K562 (cell line): Measurements from ENCODE around the gene PPM1H. TPM values are rescaled to one million over a fixed set of nuclear protein-coding genes. Genes with fewer than 3 reads are reported as not detected.
A peak's percentile ranks its signal among the peaks of the same experiment; 100 is the strongest.

ENCODE experiments used
- ATAC-seq: fragments of 200-7000 bp; cut with Tn5 transposase; 3 replicates; pipeline ENCODE4 v1.9.1; 2020; ENCODE audit warnings: moderate library complexity
- BruUV-seq: library from RNA; stranded (reverse); fragments of 400-500 nt; replicated peaks from 2 replicates; lab custom pipeline; 2021; lab: Mats Ljungman, UMichigan
- CTCF ChIA-PET: fragments of 300-600 bp; formaldehyde crosslinking; extraction: SDS; loops from one replicate; lab custom pipeline; 2021; ENCODE audit warnings: low intra/inter-chr PET ratio; lab: Yijun Ruan, JAX
- POLR2A ChIA-PET: fragments of 300-600, 350-650 bp; sonication (Branson Sonifier 250); formaldehyde crosslinking; extraction: SDS; loops from one replicate; lab custom pipeline; 2021; ENCODE audit warnings: antibody characterized with exemption, inconsistent platforms; lab: Yijun Ruan, JAX
- DNase-seq, 4 experiments: peaks; one replicate each; pipeline versions ENCODE4 v3.0.0 to v3.0.0-alpha.2; 2011 to 2018; ENCODE audit warnings: low spot score in 3 of 4, mixed read lengths in 3 of 4; ENCODE audit errors: extremely low read depth in 1 of 4
- FAIRE-seq: peaks from 2 replicates; lab custom pipeline; 2011; peaks lifted over from hg19 to GRCh38; lab: Jason Lieb, UNC
- H2AFZ ChIP-seq: 2 replicates; pipeline ENCODE4 v1.6.0; 2011; ENCODE audit warnings: low read depth, low read length, control low read depth, inconsistent platforms
- H3K27ac ChIP-seq: fragments of 200-600 bp; 3 replicates; pipeline ENCODE4 v1.8.0; 2011; ENCODE audit warnings: low read depth, mild to moderate bottlenecking, control low read depth, inconsistent platforms, low read length, moderate library complexity, mixed read lengths; ENCODE audit errors: extremely low read depth
- H3K27me3 ChIP-seq, 2 experiments: fragments of 300-600 bp in 1 of 2; 2 replicates in 1 of 2; 3 replicates in 1 of 2; pipeline versions ENCODE4 v1.6.0 to v1.8.0; 2011; ENCODE audit warnings: inconsistent platforms in 2 of 2, low read length in 2 of 2, mild to moderate bottlenecking in 1 of 2, mixed read lengths in 1 of 2, moderate library complexity in 1 of 2; ENCODE audit not compliant: control insufficient read depth in 2 of 2, insufficient read depth in 2 of 2
- H3K36me3 ChIP-seq: fragments of 300-600 bp; 3 replicates; pipeline ENCODE4 v1.8.0; 2011; ENCODE audit warnings: mild to moderate bottlenecking, low read length, inconsistent platforms; ENCODE audit not compliant: control insufficient read depth, insufficient read depth
- H3K4me1 ChIP-seq, 2 experiments: fragments of 200-600 bp in 1 of 2; replicated peaks in 1 of 2; 2 replicates in 1 of 2; 3 replicates in 1 of 2; pipeline versions ENCODE4 v1.5.1 to v1.8.0; 2011; ENCODE audit warnings: inconsistent platforms in 2 of 2, low read length in 2 of 2, mild to moderate bottlenecking in 1 of 2, mixed read lengths in 1 of 2, moderate library complexity in 1 of 2; ENCODE audit not compliant: control insufficient read depth in 2 of 2, insufficient read depth in 2 of 2
- H3K4me2 ChIP-seq: 2 replicates; pipeline ENCODE4 v1.6.1; 2011; ENCODE audit warnings: low read length, control low read depth, inconsistent platforms, mixed read lengths; ENCODE audit not compliant: insufficient read depth
- H3K4me3 ChIP-seq: fragments of 200-600 bp; sonication (generic), shearing (Covaris generic); 2 replicates; pipeline ENCODE4 v1.5.1; 2016; ENCODE audit warnings: control low read depth, inconsistent platforms
- H3K79me2 ChIP-seq: fragments of 200-600 bp; 3 replicates; pipeline ENCODE4 v1.8.0; 2011; ENCODE audit warnings: low read length, inconsistent platforms; ENCODE audit not compliant: control insufficient read depth, insufficient read depth
- H3K9ac ChIP-seq, 2 experiments: 2 replicates each; pipeline versions ENCODE4 v1.6.0 to v1.6.1; 2011; ENCODE audit warnings: low read depth in 2 of 2, low read length in 2 of 2, control low read depth in 1 of 2, inconsistent platforms in 1 of 2, mild to moderate bottlenecking in 1 of 2, mixed read lengths in 1 of 2; ENCODE audit not compliant: insufficient read depth in 1 of 2
- H3K9me1 ChIP-seq: one replicate; pipeline ENCODE4 v1.6.0; 2011; ENCODE audit warnings: inconsistent platforms, mild to moderate bottlenecking, low read length, moderate library complexity; ENCODE audit not compliant: control insufficient read depth, insufficient read depth
- H3K9me3 ChIP-seq: replicated peaks from 2 replicates; pipeline ENCODE4 v1.5.1; 2011; ENCODE audit warnings: low read depth, low read length, inconsistent platforms; ENCODE audit not compliant: control insufficient read depth, insufficient read depth
- H4K20me1 ChIP-seq: replicated peaks from 2 replicates; pipeline ENCODE4 v1.6.1; 2011; ENCODE audit warnings: low read length, inconsistent platforms, mixed read lengths; ENCODE audit not compliant: control insufficient read depth, insufficient read depth
- EP300 ChIP-seq: IDR thresholded peaks from 2 replicates; pipeline ENCODE4 v1.6.1; 2012; ENCODE audit warnings: low read length, improper control_type of control experiment
- HMG20B ChIP-seq: fragments of 250-450 bp; sonication (Bioruptor Pico); IDR thresholded peaks from 2 replicates; pipeline ENCODE4 v1.5.0; 2021; ENCODE audit warnings: mild to moderate bottlenecking
- MEIS2 ChIP-seq: fragments of 450-650 bp; IDR thresholded peaks from 2 replicates; pipeline ENCODE4 v1.6.1; 2014; ENCODE audit warnings: mild to moderate bottlenecking; ENCODE audit not compliant: partially characterized antibody
- MLX ChIP-seq, 2 experiments: fragments of 450-650 bp in 1 of 2; sonication (generic) in 1 of 2; formaldehyde crosslinking; conservative IDR thresholded peaks; 2 replicates each; pipeline versions ENCODE4 v1.4.0 to v1.8.1; 2020 to 2022; ENCODE audit warnings: mild to moderate bottlenecking in 1 of 2, missing genetic modification reagents in 1 of 2
- MTA1 ChIP-seq: fragments of 450-650 bp; IDR thresholded peaks from 2 replicates; pipeline ENCODE4 v1.6.1; 2017; ENCODE audit warnings: borderline replicate concordance
- PTTG1 ChIP-seq: fragments of 450-650 bp; IDR thresholded peaks from 2 replicates; pipeline ENCODE4 v1.6.1; 2016; ENCODE audit warnings: low read depth, mild to moderate bottlenecking, missing genetic modification characterization, missing compliant biosample characterization
- SAFB2 ChIP-seq: fragments of 200-400 bp; formaldehyde crosslinking; IDR thresholded peaks from 2 replicates; pipeline ENCODE4 v1.6.1; 2018; ENCODE audit warnings: borderline replicate concordance, low read length, low read depth, moderate library complexity; ENCODE audit not compliant: severe bottlenecking
- USF2 ChIP-seq: sonication (generic); formaldehyde crosslinking; IDR thresholded peaks from 2 replicates; pipeline ENCODE4 v1.5.0; 2020; ENCODE audit warnings: missing genetic modification reagents
- ZNF436 ChIP-seq: fragments of 250-450, 450-650 bp; sonication (Bioruptor Pico); formaldehyde crosslinking; IDR thresholded peaks from 2 replicates; pipeline ENCODE4 v1.7.0; 2020; ENCODE audit warnings: mild to moderate bottlenecking
- WGBS: fragments of 100-300 bp; shearing (Covaris generic); methylation state at CpG from one replicate; pipeline ENCODE4 v1.1.6; 2016; ENCODE audit warnings: low coverage, mixed read lengths; ENCODE audit not compliant: insufficient coverage; ENCODE audit errors: missing lambda C conversion rate; 5-methylcytosine and 5-hydroxymethylcytosine counted together
- in situ Hi-C: fragments of 300-500 bp; cut with MboI; formaldehyde crosslinking; loops from 4 replicates; pipeline ENCODE4 v1.15.0; 2018; ENCODE audit warnings: inconsistent platforms, mixed read lengths
- intact Hi-C: fragments of 100-400 bp; cut with micrococcal nuclease; formaldehyde crosslinking; loops from 2 replicates; pipeline ENCODE4 v1.14.2; 2022
- polyA plus RNA-seq, 8 experiments: library from polyadenylated mRNA; depleted of rRNA in 4 of 8; stranded (reverse) in 5 of 8; unstranded in 3 of 8; fragments of >200 nt; fragmentation: Nextera tagmentation in 2 of 8; fragmentation: Illumina TruSeq in 1 of 8; extraction: Ambion mirVana in 2 of 8; extraction: Trizol in 1 of 8; gene quantifications; 2 replicates each; pipeline versions ENCODE4 v1.2.1 to v1.2.3, GENCODE V29; 2011 to 2014; ENCODE audit warnings: inconsistent platforms in 1 of 8, missing spikeins in 1 of 8
- total RNA-seq, 7 experiments: library from RNA; depleted of rRNA in 6 of 7; stranded (reverse); fragments of >200 nt in 6 of 7; fragmentation: Illumina TruSeq in 2 of 7; extraction: Trizol in 2 of 7; gene quantifications; 2 replicates each; pipeline versions ENCODE4 v1.2.1 to v1.2.3, GENCODE V29; 2011 to 2021; ENCODE audit warnings: low replicate concordance in 1 of 7

PPM1H gene
- total and polyA plus RNA-seq, 9 of the 15 experiments (the other 6 are each of a cell fraction or from before 2014, with no cell fraction given) = 5.3 to 29.3 (median 11.3) TPM

GRCh38 chr12:62621101-62621638 lies 313.8 kb downstream of the PPM1H start:
- Histone ChIP-seq H3K9me1 (no peaks in the 10 kb centered on the region), H3K4me3 (no peak overlapping the region), H4K20me1 (no peaks in the 10 kb centered on the region), H3K27me3 (peaks cover 4 to 10% of the 10 kb centered on the region in 2 experiments; a peak in 4 of 5 replicates), H3K27ac (no peak overlapping the region), H3K9ac (no peak overlapping the region), H3K79me2 (no peaks in the 10 kb centered on the region), H3K9me3 (no peaks in the 10 kb centered on the region), H3K4me1 (no peaks in the 10 kb centered on the region; a peak in 1 of 5 replicates), H2AFZ (no peak overlapping the region), H3K4me2 (no peak overlapping the region), H3K36me3 (no peaks in the 10 kb centered on the region)
- in situ Hi-C loops (no loop called here), intact Hi-C loops (no loop called here)
- ChIA-PET CTCF (no interaction called here), POLR2A (interaction anchor here (1.2 to 1.3 kb wide), 2 partner anchors 8 to 51 kb away, joined by 3 read pairs; no protein-coding TSS in a partner anchor)
- TF ChIP-seq HMG20B (CRISPR knock-in tag) = no peak
- TF ChIP-seq SAFB2 = no peak
- no peak for TF ChIP-seq EP300
- FAIRE-seq = no peak
- ATAC-seq = no peak
- BruUV-seq = no TSS peak
- WGBS = 25% methylated on average over 8 of the region's 8 CpGs
- DNase-seq = no peak

DNA sequence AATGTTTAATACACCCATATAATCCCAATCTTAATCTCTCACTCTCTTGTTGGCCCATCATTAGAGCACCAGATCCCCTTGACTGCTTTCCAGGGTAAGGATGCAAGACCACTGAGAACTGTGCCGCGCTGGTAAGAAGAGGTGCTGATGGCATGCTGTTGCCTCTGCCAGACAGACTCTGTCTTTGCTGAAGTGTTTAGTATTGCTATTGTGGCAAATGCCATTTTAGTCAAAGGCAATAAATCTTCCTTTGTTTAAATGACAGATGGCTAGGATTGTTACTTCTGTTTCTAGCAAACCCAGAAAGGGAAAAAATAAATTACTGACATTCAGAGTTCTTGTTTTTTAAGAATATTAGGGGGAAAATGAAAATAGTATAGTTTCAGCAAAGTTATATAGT lies 316.0 kb downstream of the PPM1H start:
- no peak overlapping the region for H2AFZ ChIP-seq
- H3K27ac ChIP-seq = no peak overlapping the region
- no TSS peak for BruUV-seq
- H4K20me1 ChIP-seq = no peaks in the 10 kb centered on the region
- in situ Hi-C loops (no loop called here), intact Hi-C loops (no loop called here)
- H3K27me3 ChIP-seq = no peaks in the 10 kb centered on the region
- no peaks in the 10 kb centered on the region for H3K79me2 ChIP-seq
- no peak overlapping the region for H3K4me2 ChIP-seq
- ChIA-PET CTCF (no interaction called here), POLR2A (interaction anchor here (0.7 to 1.5 kb wide), 5 partner anchors 9 to 21 kb away, joined by 3 to 5 read pairs (median 3); no protein-coding TSS in a partner anchor)
- no peak overlapping the region for H3K9ac ChIP-seq
- DNase-seq = no peak
- H3K36me3 ChIP-seq = no peaks in the 10 kb centered on the region
- WGBS = 79% methylated on average over 2 of the region's 2 CpGs
- TF ChIP-seq MTA1 (no peak), PTTG1 (tag) (no peak), MLX (CRISPR knock-in tag; conservative IDR thresholded peaks at IDR 0.05) (no peak), MEIS2 (peak; percentile 51), USF2 (CRISPR knock-in tag) (no peak), ZNF436 (no peak)
- no peak for FAIRE-seq
- H3K4me1 ChIP-seq = no peaks in the 10 kb centered on the region
- no peaks in the 10 kb centered on the region for H3K9me3 ChIP-seq
- H3K4me3 ChIP-seq = no peak overlapping the region
- no peak for ATAC-seq
- H3K9me1 ChIP-seq = no peaks in the 10 kb centered on the region
